KMS-11 (cell line): ENCODE measurements around the gene UGT1A9.

ENCODE experiments used
- H2AFZ ChIP-seq: fragments of 200-600 bp; sonication (generic); 2 replicates; pipeline ENCODE4 v1.6.1; 2016; ENCODE audit warnings: antibody characterized with exemption, mixed run types, low read depth
- H3K27ac ChIP-seq: fragments of 200-600 bp; sonication (generic); 2 replicates; pipeline ENCODE4 v1.6.1; 2016; ENCODE audit warnings: mild to moderate bottlenecking, mixed run types
- H3K27me3 ChIP-seq: fragments of 200-600 bp; sonication (generic); 2 replicates; pipeline ENCODE4 v1.6.1; 2017; ENCODE audit warnings: mild to moderate bottlenecking, low read depth, mixed run types, moderate library complexity; ENCODE audit not compliant: insufficient read depth
- H3K36me3 ChIP-seq: fragments of 200-600 bp; sonication (generic); 2 replicates; pipeline ENCODE4 v1.6.1; 2017; ENCODE audit warnings: mild to moderate bottlenecking, mixed run types; ENCODE audit not compliant: insufficient read depth
- H3K4me1 ChIP-seq: fragments of 200-600 bp; sonication (generic); 2 replicates; pipeline ENCODE4 v1.6.1; 2016; ENCODE audit warnings: mild to moderate bottlenecking, low read depth, mixed run types; ENCODE audit not compliant: poor library complexity, severe bottlenecking
- H3K4me2 ChIP-seq: fragments of 200-600 bp; sonication (generic); 2 replicates; pipeline ENCODE4 v1.7.0; 2016; ENCODE audit warnings: mild to moderate bottlenecking, mixed run types
- H3K4me3 ChIP-seq: fragments of 200-600 bp; sonication (generic); IDR thresholded peaks from 2 replicates; pipeline ENCODE4 v1.6.1; 2017; ENCODE audit warnings: low read depth, low read length, mixed read lengths; ENCODE audit not compliant: insufficient read depth
- H3K79me2 ChIP-seq: fragments of 200-600 bp; sonication (generic); 2 replicates; pipeline ENCODE4 v1.6.1; 2016; ENCODE audit warnings: low read depth, mixed run types; ENCODE audit not compliant: insufficient read depth
- H3K9ac ChIP-seq: fragments of 200-600 bp; sonication (generic); 2 replicates; pipeline ENCODE4 v1.6.1; 2016; ENCODE audit warnings: mild to moderate bottlenecking, mixed run types
- H4K20me1 ChIP-seq: fragments of 200-600 bp; sonication (generic); 2 replicates; pipeline ENCODE4 v1.6.1; 2016; ENCODE audit warnings: mild to moderate bottlenecking, mixed run types; ENCODE audit not compliant: insufficient read depth
- CTCF ChIP-seq: fragments of 200-600 bp; sonication (generic); conservative IDR thresholded peaks from 2 replicates; pipeline ENCODE4 v1.6.1; 2017; ENCODE audit warnings: low read depth, mild to moderate bottlenecking, antibody characterized with exemption, low read length, moderate library complexity, mixed read lengths

Gene UGT1A9

DNA sequence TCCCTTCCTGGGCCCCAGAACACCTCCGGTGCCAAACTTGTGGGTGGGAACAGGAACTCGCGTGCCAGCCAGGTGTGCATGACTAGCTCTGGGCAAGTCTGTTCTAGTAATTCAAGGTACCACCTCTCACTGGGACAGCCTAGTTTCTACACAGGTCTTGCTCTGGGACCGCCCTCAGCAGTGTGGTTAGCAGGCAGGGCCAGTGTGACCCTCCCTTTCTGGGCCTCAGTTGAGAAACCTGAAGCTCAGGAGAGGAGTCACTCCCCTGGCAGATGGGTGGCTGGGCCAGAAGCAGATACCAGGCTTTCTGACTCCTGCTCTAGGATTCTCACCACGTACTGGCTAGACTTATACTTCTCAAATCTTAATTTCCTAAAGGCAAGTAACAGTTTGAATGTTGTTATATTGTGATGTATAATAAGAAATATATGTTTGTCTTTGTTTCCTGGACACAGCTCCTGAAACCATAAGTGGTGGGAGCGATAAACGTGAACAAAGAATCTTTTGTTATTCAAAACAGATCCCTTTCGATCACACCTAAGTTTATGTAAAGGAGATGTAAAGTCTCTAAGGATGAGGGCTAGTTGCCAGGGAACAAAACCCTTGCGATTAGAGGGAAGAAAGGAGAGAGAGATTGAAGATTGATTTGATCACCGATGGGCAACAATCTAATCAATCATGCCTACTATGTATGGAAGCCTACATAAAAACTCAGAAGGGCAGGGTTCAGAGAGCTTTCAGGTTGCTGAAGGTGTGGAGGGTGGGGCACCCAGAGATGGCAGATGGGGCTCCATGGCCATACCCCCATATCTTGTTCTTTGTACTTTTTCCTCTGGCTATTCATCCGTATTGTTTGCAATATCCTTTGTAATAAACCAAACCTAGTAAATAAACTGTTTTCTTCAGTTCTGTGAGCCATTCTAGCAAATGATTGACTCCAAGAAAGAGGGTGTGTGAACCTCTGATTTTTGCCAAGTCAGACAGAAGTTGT lies 20.0 kb downstream of the UGT1A9 start:
- Histone ChIP-seq H3K4me2 (no peak overlapping the region), H3K4me1 (no peaks in the 10 kb centered on the region)
- TF ChIP-seq CTCF: no peak

GRCh38 chr2:233692648-233693047 lies 20.9 kb downstream of the UGT1A9 start, which contains the start of gene UGT1A6:
TSS of gene UGT1A6 (plus strand) at chr2:233692890. CDS start at chr2:233693005, 115 bp downstream.
- no peak for TF ChIP-seq CTCF
- no peak within 1 kb of the TSS for H2AFZ ChIP-seq

More for the DNA sequence above, 20.0 kb downstream of the UGT1A9 start:
- Histone ChIP-seq H3K27me3 (no peaks in the 10 kb centered on the region), H3K36me3 (no peaks in the 10 kb centered on the region), H3K9ac (no peak overlapping the region), H3K79me2 (no peaks in the 10 kb centered on the region), H3K4me3 (no peak overlapping the region), H2AFZ (no peak overlapping the region), H3K27ac (no peak overlapping the region), H4K20me1 (no peaks in the 10 kb centered on the region)

GRCh38 chr2:233693963-233694362 lies 22.3 kb downstream of the UGT1A9 start:
- Histone ChIP-seq H3K4me3 (no peak overlapping the region), H3K79me2 (no peaks in the 10 kb centered on the region), H4K20me1 (no peaks in the 10 kb centered on the region), H3K4me2 (no peak overlapping the region), H3K27me3 (no peaks in the 10 kb centered on the region), H2AFZ (no peak overlapping the region), H3K27ac (no peak overlapping the region), H3K36me3 (no peaks in the 10 kb centered on the region; the same call in 1 of the 2 replicates), H3K9ac (no peak overlapping the region), H3K4me1 (no peaks in the 10 kb centered on the region)
- TF ChIP-seq CTCF: no peak

More at GRCh38 chr2:233692648-233693047, 20.9 kb downstream of the UGT1A9 start, which contains the start of gene UGT1A6:
- H3K79me2 ChIP-seq: no peaks in the 10 kb centered on the region
- no peaks in the 10 kb centered on the region; the same call in 1 of the 2 replicates for H3K36me3 ChIP-seq
- H4K20me1 ChIP-seq: no peaks in the 10 kb centered on the region
- no peaks in the 10 kb centered on the region for H3K27me3 ChIP-seq
- no peak within 1 kb of the TSS for H3K9ac ChIP-seq
- H3K4me3 ChIP-seq: no peak within 1 kb of the TSS
- no peak within 1 kb of the TSS for H3K27ac ChIP-seq
- no peak within 1 kb of the TSS for H3K4me2 ChIP-seq
- no peaks in the 10 kb centered on the region for H3K4me1 ChIP-seq

DNA sequence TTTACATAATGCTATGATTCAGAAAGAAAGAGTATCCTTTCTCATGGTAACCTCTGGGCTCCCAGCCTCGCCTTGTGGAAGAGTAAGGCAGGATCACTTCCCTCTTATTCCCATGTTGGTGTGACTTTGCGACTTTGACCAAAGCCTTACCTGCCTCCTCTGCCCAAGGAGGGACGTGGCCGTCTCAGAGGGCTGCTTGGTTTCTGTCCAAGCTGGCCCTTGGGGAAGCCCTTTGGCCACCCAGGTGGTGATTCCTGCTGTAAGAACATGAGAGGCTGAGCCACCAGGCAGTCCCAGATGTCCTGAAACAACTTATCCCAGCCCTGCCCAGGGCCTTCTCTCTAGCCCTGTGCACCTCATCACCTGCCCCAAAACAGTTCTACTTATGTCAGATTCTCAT lies 27.0 kb downstream of the UGT1A9 start:
- H3K36me3 ChIP-seq: no peaks in the 10 kb centered on the region; the same call in 1 of the 2 replicates

More for the DNA sequence above, 27.0 kb downstream of the UGT1A9 start:
- Histone ChIP-seq H3K79me2 (no peaks in the 10 kb centered on the region), H3K9ac (no peak overlapping the region), H3K4me1 (no peaks in the 10 kb centered on the region), H2AFZ (no peak overlapping the region), H3K4me3 (no peak overlapping the region), H3K27me3 (no peaks in the 10 kb centered on the region), H4K20me1 (no peaks in the 10 kb centered on the region), H3K4me2 (no peak overlapping the region), H3K27ac (no peak overlapping the region)
- no peak for TF ChIP-seq CTCF
